ENCODE results near the gene FAM193B. TPM values are rescaled to one million over a fixed set of nuclear protein-coding genes. Genes with fewer than 3 reads are reported as not detected.
"Not testable (repeated sequence)": the region's sequence is repeated elsewhere in the genome, so short reads cannot be mapped to it uniquely, and the experiment has no call there.

Gene FAM193B
- total RNA-seq, 3 donors from 2014 or later (not counting 1 experiment from before 2014, with no cell fraction given): 203 to 235 (median 216) TPM

- Mint-ChIP-seq H3K36me3 (no peaks in the 10 kb centered on the region), H3K27me3 (ENCODE audit: low read depth in 2 of 2) (peaks cover 0 to 4% of the 10 kb centered on the region in 2 donors), H3K9me3 (no peaks in the 10 kb centered on the region), H3K4me1 (peaks cover 0 to 16% of the 10 kb centered on the region in 2 donors), H3K27ac (no peak overlapping the region), H3K4me3 (no peak overlapping the region)
- H3K9me3 ChIP-seq (ENCODE audit: control insufficient read depth, insufficient read depth, low read length): no peaks in the 10 kb centered on the region
- no peak for TF ChIP-seq CTCF (IDR thresholded peaks at IDR 0.05)
- intact Hi-C loops (cut with micrococcal nuclease): no loop called here
- H3K27me3 ChIP-seq (ENCODE audit: control insufficient read depth, insufficient read depth, low read length): no peaks in the 10 kb centered on the region
- ATAC-seq: no peak
- no peak overlapping the region for H3K27ac ChIP-seq (ENCODE audit: low read length)
- H3K4me1 ChIP-seq (ENCODE audit: control insufficient read depth, insufficient read depth, low read length): peaks cover 15% of the 10 kb centered on the region
- DNase-seq: no peak
- no peaks in the 10 kb centered on the region for H3K36me3 ChIP-seq (ENCODE audit: control insufficient read depth, insufficient read depth, low read length)
- 92% methylated on average over 25 of the region's 26 CpGs for WGBS (ENCODE audit: insufficient coverage)
- H3K4me3 ChIP-seq (ENCODE audit: low read length): no peak overlapping the region
Observed at GRCh38 chr5:177489119-177489716, 65.1 kb downstream of the FAM193B start.

GRCh38 chr5:177487975-177488374, 66.4 kb downstream of the FAM193B start:
- no peak for ATAC-seq
- no peaks in the 10 kb centered on the region for H3K36me3 Mint-ChIP-seq
- H3K36me3 ChIP-seq (ENCODE audit: control insufficient read depth, insufficient read depth, low read length): no peaks in the 10 kb centered on the region

GRCh38 chr5:177487144-177487543, 67.2 kb downstream of the FAM193B start:
- DNase-seq: no peak
- no peak overlapping the region for H3K27ac ChIP-seq (ENCODE audit: low read length)
- Mint-ChIP-seq H3K9me3 (no peaks in the 10 kb centered on the region), H3K36me3 (no peaks in the 10 kb centered on the region), H3K4me1 (peaks cover 0 to 5% of the 10 kb centered on the region in 2 donors), H3K27ac (no peak overlapping the region), H3K4me3 (no peak overlapping the region), H3K27me3 (ENCODE audit: low read depth in 2 of 2) (peaks cover 0 to 4% of the 10 kb centered on the region in 2 donors)
- no peaks in the 10 kb centered on the region for H3K36me3 ChIP-seq (ENCODE audit: control insufficient read depth, insufficient read depth, low read length)
- 91% methylated on average over 8 of the region's 8 CpGs for WGBS (ENCODE audit: insufficient coverage)
- H3K9me3 ChIP-seq (ENCODE audit: control insufficient read depth, insufficient read depth, low read length): no peaks in the 10 kb centered on the region
- no peak overlapping the region for H3K4me3 ChIP-seq (ENCODE audit: low read length)
- intact Hi-C loops (cut with micrococcal nuclease): no loop called here
- no peaks in the 10 kb centered on the region for H3K4me1 ChIP-seq (ENCODE audit: control insufficient read depth, insufficient read depth, low read length)
- no peak for ATAC-seq
- TF ChIP-seq CTCF (IDR thresholded peaks at IDR 0.05): no peak
- H3K27me3 ChIP-seq (ENCODE audit: control insufficient read depth, insufficient read depth, low read length): no peaks in the 10 kb centered on the region

More at GRCh38 chr5:177487975-177488374, 66.4 kb downstream of the FAM193B start:
- H3K27ac ChIP-seq (ENCODE audit: low read length): no peak overlapping the region
- Mint-ChIP-seq H3K4me1 (peaks cover 0 to 9% of the 10 kb centered on the region in 2 donors), H3K9me3 (no peaks in the 10 kb centered on the region), H3K27me3 (ENCODE audit: low read depth in 2 of 2) (peaks cover 0 to 4% of the 10 kb centered on the region in 2 donors), H3K4me3 (no peak overlapping the region), H3K27ac (no peak overlapping the region)
- 94% methylated on average over 15 of the region's 15 CpGs for WGBS (ENCODE audit: insufficient coverage)
- no peak for DNase-seq
- no peaks in the 10 kb centered on the region for H3K27me3 ChIP-seq (ENCODE audit: control insufficient read depth, insufficient read depth, low read length)
- H3K4me1 ChIP-seq (ENCODE audit: control insufficient read depth, insufficient read depth, low read length): peaks cover 2% of the 10 kb centered on the region
- no peaks in the 10 kb centered on the region for H3K9me3 ChIP-seq (ENCODE audit: control insufficient read depth, insufficient read depth, low read length)
- H3K4me3 ChIP-seq (ENCODE audit: low read length): no peak overlapping the region
- intact Hi-C loops (cut with micrococcal nuclease): no loop called here
- TF ChIP-seq CTCF (IDR thresholded peaks at IDR 0.05): no peak

- H3K4me1 Mint-ChIP-seq: peaks cover 0 to 5% of the 10 kb centered on the region in 2 donors
- Histone ChIP-seq H3K9me3 (ENCODE audit: control insufficient read depth, insufficient read depth, low read length) (no peaks in the 10 kb centered on the region), H3K27ac (ENCODE audit: low read length) (no peak overlapping the region), H3K4me1 (ENCODE audit: control insufficient read depth, insufficient read depth, low read length) (no peaks in the 10 kb centered on the region), H3K36me3 (ENCODE audit: control insufficient read depth, insufficient read depth, low read length) (no peaks in the 10 kb centered on the region), H3K4me3 (ENCODE audit: low read length) (no peak overlapping the region), H3K27me3 (ENCODE audit: control insufficient read depth, insufficient read depth, low read length) (no peaks in the 10 kb centered on the region)
- no peak overlapping the region for H3K27ac Mint-ChIP-seq
- peaks cover 0 to 4% of the 10 kb centered on the region in 2 donors for H3K27me3 Mint-ChIP-seq (ENCODE audit: low read depth in 2 of 2)
- no peaks in the 10 kb centered on the region for H3K9me3 Mint-ChIP-seq
- H3K4me3 Mint-ChIP-seq: no peak overlapping the region
- no peak for TF ChIP-seq CTCF (IDR thresholded peaks at IDR 0.05)
- DNase-seq: no peak
- no peak for ATAC-seq
- no peaks in the 10 kb centered on the region for H3K36me3 Mint-ChIP-seq
- 95% methylated on average over 3 of the region's 3 CpGs for WGBS (ENCODE audit: insufficient coverage)
- intact Hi-C loops (cut with micrococcal nuclease): no loop called here
Observed at GRCh38 chr5:177486256-177486655, 68.1 kb downstream of the FAM193B start.

GRCh38 chr5:177485753-177486152, 68.6 kb downstream of the FAM193B start:
- H3K9me3 Mint-ChIP-seq; DNase-seq; H3K27ac Mint-ChIP-seq; H3K4me3 Mint-ChIP-seq; H3K36me3 ChIP-seq (ENCODE audit: control insufficient read depth, insufficient read depth, low read length); H3K27me3 ChIP-seq (ENCODE audit: control insufficient read depth, insufficient read depth, low read length); ATAC-seq; H3K4me1 Mint-ChIP-seq; intact Hi-C loops (cut with micrococcal nuclease); H3K4me1 ChIP-seq (ENCODE audit: control insufficient read depth, insufficient read depth, low read length); H3K9me3 ChIP-seq (ENCODE audit: control insufficient read depth, insufficient read depth, low read length); H3K27me3 Mint-ChIP-seq (ENCODE audit: low read depth in 2 of 2); H3K4me3 ChIP-seq (ENCODE audit: low read length); H3K36me3 Mint-ChIP-seq; H3K27ac ChIP-seq (ENCODE audit: low read length): not testable (repeated sequence)
- WGBS (ENCODE audit: insufficient coverage): 100% methylated on average over 2 of the region's 3 CpGs

Data from natural killer cell (primary cell).